ENCODE data around the gene IGFN1. TPM values are rescaled to one million over a fixed set of nuclear protein-coding genes. Genes with fewer than 3 reads are reported as not detected.

The IGFN1 gene
- total RNA-seq, 2 experiments from 2014 or later: not detected

DNA sequence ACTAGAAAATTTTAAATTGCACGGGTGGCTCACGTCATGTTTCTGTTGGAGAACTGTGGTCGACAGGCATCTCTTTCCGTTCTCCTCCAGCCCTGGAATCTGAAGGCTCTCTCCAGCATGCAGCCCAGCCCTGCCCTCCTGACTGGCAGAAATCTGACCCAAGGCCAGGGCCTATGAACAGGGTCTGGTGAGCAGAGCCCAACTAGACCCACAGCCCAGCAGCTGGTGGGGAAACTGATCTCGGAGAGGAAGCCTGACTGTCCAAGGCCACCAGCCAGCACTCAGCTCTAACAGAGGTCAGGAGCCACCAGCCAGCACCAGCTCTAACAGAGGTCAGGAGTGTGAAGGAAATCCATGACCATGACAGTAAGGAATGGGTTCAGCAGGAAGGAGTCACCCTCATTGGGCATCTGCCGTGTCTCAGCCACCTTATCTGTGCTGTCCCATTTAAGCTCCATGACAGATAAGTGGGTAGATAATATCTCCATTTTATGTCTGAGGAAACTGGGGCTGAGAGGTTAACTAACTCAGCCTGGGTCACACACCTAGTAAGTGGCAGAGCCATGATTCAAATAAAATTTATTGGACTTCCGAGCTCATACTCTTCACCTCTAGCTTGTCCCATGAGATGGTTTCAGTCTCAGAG lies 72.5 kb downstream of the IGFN1 start:
- Mint-ChIP-seq H3K36me3 (ENCODE audit: low read depth) (no peaks in the 10 kb centered on the region), H3K4me1 (peaks cover 2% of the 10 kb centered on the region), H3K27me3 (peaks cover 30% of the 10 kb centered on the region), H3K4me3 (no peak overlapping the region), H3K27ac (no peak overlapping the region), H3K9me3 (no peaks in the 10 kb centered on the region)
- peak; percentile 13 for DNase-seq
- ChIA-PET POLR2A (no interaction called here), CTCF (interaction anchor here (1.9 kb wide), 1 partner anchor 9 kb away, joined by 8 read pairs; no protein-coding TSS in a partner anchor)

DNA sequence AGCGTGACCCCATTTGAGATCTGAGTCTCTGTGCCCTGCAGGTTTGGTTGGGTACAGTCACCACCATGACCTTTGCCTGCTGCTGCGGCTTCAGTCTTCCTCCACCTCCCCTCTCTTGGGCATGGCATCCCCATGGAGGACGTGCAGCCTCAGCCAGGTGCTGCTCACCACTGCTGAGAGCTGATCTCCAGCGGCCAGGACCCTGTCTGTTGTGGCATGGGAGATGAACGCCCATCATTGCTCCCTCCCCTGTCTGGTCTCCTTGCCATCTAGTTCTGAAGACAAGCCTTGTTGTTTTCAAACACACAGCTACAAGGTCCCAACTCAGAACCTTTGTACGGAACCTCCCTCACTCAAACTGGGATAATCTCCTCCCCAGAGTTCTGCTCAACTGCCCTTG lies 73.4 kb downstream of the IGFN1 start:
- Mint-ChIP-seq H3K27me3 (peaks cover 32% of the 10 kb centered on the region), H3K36me3 (ENCODE audit: low read depth) (no peaks in the 10 kb centered on the region), H3K9me3 (no peaks in the 10 kb centered on the region), H3K4me3 (no peak overlapping the region), H3K4me1 (peaks cover 2% of the 10 kb centered on the region), H3K27ac (no peak overlapping the region)
- ChIA-PET POLR2A (no interaction called here), CTCF (no interaction called here)
- DNase-seq: no peak

DNA sequence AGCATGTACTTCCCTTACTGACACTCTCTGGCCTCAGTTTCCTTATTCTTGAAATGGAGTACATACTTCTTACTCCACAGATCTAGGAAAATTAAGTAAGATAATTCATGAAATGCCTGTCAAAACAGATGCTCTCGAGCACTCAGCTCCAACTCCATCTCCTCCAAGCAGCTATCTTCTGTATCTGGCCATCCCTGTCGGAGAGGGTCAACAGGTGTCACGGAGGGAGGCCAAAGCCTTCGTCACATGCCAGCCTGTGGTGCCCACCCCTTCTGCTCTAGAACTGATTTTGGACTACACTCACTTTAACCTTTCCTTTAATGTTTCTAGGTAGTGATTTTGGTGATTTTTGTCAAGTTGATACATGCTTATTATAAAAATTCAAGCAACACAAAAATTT lies 73.9 kb downstream of the IGFN1 start:
- Mint-ChIP-seq H3K4me1 (peaks cover 2% of the 10 kb centered on the region), H3K36me3 (ENCODE audit: low read depth) (no peaks in the 10 kb centered on the region), H3K27me3 (peaks cover 32% of the 10 kb centered on the region), H3K4me3 (no peak overlapping the region), H3K27ac (no peak overlapping the region), H3K9me3 (no peaks in the 10 kb centered on the region)
- no peak for DNase-seq
- ChIA-PET CTCF (no interaction called here), POLR2A (no interaction called here)

DNA sequence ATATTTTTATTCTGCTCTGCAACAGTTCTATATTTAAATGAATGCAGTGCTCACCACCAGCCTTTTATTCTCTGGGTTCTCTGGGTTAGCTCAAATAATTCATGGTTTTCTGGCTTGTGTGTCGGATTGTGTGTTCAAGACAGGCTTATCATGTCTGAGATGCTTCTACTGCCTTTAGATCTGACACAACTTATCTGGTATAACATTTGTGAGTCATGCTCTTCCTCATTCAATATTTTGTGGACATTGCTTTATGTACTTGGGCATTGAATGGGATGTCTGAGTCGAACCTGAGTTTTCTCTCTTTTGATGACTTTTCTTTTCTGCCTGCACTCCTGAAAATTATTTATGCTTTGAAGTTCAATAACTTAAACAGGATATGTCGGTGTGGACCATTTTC lies 75.1 kb downstream of the IGFN1 start:
- DNase-seq: no peak
- H3K4me1 Mint-ChIP-seq: no peaks in the 10 kb centered on the region
- H3K36me3 Mint-ChIP-seq (ENCODE audit: low read depth): no peaks in the 10 kb centered on the region
- no peaks in the 10 kb centered on the region for H3K9me3 Mint-ChIP-seq
- H3K4me3 Mint-ChIP-seq: no peak overlapping the region
- H3K27ac Mint-ChIP-seq: no peak overlapping the region
- CTCF ChIA-PET: interaction anchor here (1.6 kb wide), 1 partner anchor 12 kb away, joined by 7 read pairs; no protein-coding TSS in a partner anchor
- peaks cover 28% of the 10 kb centered on the region for H3K27me3 Mint-ChIP-seq
- POLR2A ChIA-PET: no interaction called here

DNA sequence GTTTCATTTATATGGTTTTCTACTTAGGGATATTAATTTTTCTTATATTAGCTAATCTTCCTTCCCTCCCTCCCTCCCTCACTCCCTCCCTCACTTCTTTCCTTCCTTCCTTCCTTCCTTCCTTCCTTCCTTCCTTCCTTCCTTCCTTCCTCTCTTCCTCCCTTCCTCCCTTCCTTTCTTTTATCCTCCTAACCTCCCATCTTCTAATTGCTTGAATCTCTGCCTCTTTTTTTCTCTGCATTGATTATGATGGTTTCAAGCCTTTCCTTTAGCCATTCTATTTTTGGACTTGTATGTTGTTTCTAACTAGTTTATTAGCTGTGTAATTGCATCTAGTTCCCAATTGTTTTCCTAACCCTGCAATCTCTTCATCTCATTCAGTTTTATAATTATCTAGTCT lies 75.7 kb downstream of the IGFN1 start:
- H3K27ac Mint-ChIP-seq: no peak overlapping the region
- no peaks in the 10 kb centered on the region for H3K4me1 Mint-ChIP-seq
- ChIA-PET CTCF (interaction anchor here (1.6 kb wide), 1 partner anchor 12 kb away, joined by 7 read pairs; no protein-coding TSS in a partner anchor), POLR2A (no interaction called here)
- H3K27me3 Mint-ChIP-seq: peaks cover 28% of the 10 kb centered on the region
- no peaks in the 10 kb centered on the region for H3K36me3 Mint-ChIP-seq (ENCODE audit: low read depth)
- H3K9me3 Mint-ChIP-seq: no peaks in the 10 kb centered on the region
- no peak for DNase-seq
- H3K4me3 Mint-ChIP-seq: no peak overlapping the region

DNA sequence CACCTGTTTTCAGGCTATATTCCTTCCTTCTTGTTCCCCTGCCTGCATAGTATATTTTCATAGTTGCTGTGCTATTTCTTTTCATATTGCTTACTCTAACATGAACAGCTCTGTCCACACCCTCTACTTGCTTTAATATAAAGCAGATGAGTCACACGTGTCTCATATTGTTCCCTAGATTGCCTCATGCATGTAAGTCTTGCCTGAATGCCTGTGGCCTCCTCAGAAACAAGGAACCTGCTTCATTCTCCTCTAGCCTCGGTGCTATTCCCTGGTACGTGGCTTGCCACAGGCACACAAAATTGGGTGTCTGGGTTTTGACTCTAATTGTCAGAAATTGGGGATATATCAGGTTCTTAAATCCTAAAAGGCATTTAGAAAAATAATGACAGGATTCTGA lies 76.2 kb downstream of the IGFN1 start:
- Mint-ChIP-seq H3K4me1 (no peaks in the 10 kb centered on the region), H3K36me3 (ENCODE audit: low read depth) (no peaks in the 10 kb centered on the region), H3K27ac (no peak overlapping the region), H3K9me3 (no peaks in the 10 kb centered on the region), H3K27me3 (peaks cover 28% of the 10 kb centered on the region), H3K4me3 (no peak overlapping the region)
- CTCF ChIA-PET: interaction anchor here (1.6 kb wide), 1 partner anchor 13 kb away, joined by 7 read pairs; no protein-coding TSS in a partner anchor
- DNase-seq: no peak
- POLR2A ChIA-PET: no interaction called here

DNA sequence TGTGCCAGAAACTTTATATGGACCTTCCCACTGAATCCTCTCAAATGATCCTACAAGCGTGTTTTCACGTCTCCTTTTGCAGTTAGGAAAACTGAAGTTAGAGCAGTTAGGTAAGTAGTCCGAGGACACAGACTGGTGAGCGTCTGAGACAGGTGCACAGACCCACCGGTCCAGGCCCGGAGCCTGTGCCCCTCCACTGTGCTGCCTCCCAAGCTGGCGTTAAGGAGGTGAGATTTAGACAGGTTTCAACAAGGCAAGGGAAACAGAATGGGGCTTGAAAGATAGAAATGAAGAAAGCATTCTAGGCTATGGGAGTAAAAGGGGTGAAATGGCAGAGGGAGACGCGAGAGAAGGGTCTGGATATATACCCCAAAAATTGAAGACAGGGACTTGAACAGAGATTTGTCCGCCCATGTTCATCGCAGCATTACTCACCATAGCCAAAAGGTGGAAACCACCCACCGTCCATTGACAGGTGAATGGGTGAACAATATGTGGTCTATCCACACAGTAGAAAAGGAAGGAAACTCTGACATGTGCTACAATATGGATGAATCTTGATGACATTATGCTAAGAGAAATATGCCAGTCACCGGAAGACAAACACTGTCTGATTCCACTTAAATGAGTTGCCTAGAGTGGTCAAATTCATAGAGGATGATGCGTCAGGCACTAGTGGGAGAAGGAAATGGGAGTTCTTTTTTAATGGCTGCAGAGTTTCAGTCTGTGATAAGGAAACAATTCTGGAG lies 77.0 kb downstream of the IGFN1 start:
- ChIA-PET CTCF (interaction anchor here (1.6 kb wide), 1 partner anchor 14 kb away, joined by 7 read pairs; no protein-coding TSS in a partner anchor), POLR2A (no interaction called here)
- no peak overlapping the region for H3K27ac Mint-ChIP-seq
- peaks cover 28% of the 10 kb centered on the region for H3K27me3 Mint-ChIP-seq
- DNase-seq: peak; percentile 9
- no peaks in the 10 kb centered on the region for H3K9me3 Mint-ChIP-seq
- no peak overlapping the region for H3K4me3 Mint-ChIP-seq
- H3K36me3 Mint-ChIP-seq (ENCODE audit: low read depth): no peaks in the 10 kb centered on the region
- H3K4me1 Mint-ChIP-seq: no peaks in the 10 kb centered on the region

DNA sequence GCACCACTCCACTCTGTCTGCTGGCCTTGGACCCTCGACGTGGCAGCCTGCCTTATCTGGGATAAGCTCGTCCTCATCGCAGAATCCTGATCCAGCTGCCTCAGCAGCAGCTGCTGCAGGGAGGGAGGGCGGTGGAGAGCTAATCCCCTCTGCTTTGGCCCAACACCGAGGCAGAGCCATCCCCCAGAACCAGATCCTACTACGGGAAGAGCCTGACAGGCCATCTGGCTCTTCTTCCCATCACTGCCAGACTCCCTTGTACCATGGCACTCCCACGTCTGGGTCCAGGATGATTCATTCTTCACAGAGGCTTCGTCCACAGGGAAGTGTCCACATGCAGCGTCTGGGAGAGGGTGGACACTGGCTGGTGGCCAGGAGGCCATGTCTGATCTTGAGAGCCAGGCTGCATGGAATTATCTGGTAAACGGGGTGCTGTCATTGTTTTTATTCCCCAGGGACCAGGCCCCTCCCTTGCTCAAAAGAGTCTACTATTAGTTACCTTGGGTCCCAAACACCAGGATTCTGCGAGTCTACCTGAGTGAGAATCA lies 78.1 kb downstream of the IGFN1 start:
- no peak for DNase-seq
- peaks cover 27% of the 10 kb centered on the region for H3K27me3 Mint-ChIP-seq
- no peaks in the 10 kb centered on the region for H3K36me3 Mint-ChIP-seq (ENCODE audit: low read depth)
- no peaks in the 10 kb centered on the region for H3K4me1 Mint-ChIP-seq
- ChIA-PET POLR2A (no interaction called here), CTCF (no interaction called here)
- H3K4me3 Mint-ChIP-seq: no peak overlapping the region
- no peak overlapping the region for H3K27ac Mint-ChIP-seq
- no peaks in the 10 kb centered on the region for H3K9me3 Mint-ChIP-seq

DNA sequence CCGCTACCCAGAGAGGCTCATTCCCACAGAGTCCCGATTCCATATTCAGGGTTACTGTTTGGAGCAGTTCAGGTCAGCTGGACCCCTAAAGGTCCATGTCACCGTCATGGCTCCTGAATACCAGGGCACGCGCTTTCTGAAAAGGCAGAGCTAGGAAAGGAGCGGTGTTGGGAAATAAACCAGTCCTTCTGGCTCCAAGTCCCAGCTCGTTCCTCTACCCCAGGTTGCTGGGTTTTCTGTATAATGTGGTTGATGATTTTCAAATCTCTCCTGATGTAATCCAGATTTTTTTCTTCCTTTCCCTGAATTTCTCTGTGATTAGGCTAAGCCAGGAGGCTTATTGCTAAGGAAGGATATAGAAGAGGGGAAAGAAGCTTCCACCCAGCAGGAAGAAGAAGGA lies 78.7 kb downstream of the IGFN1 start:
- ChIA-PET CTCF (no interaction called here), POLR2A (no interaction called here)
- no peaks in the 10 kb centered on the region for H3K4me1 Mint-ChIP-seq
- H3K27ac Mint-ChIP-seq: no peak overlapping the region
- no peak for DNase-seq
- H3K27me3 Mint-ChIP-seq: peaks cover 26% of the 10 kb centered on the region
- H3K4me3 Mint-ChIP-seq: no peak overlapping the region
- no peaks in the 10 kb centered on the region for H3K36me3 Mint-ChIP-seq (ENCODE audit: low read depth)
- H3K9me3 Mint-ChIP-seq: no peaks in the 10 kb centered on the region

DNA sequence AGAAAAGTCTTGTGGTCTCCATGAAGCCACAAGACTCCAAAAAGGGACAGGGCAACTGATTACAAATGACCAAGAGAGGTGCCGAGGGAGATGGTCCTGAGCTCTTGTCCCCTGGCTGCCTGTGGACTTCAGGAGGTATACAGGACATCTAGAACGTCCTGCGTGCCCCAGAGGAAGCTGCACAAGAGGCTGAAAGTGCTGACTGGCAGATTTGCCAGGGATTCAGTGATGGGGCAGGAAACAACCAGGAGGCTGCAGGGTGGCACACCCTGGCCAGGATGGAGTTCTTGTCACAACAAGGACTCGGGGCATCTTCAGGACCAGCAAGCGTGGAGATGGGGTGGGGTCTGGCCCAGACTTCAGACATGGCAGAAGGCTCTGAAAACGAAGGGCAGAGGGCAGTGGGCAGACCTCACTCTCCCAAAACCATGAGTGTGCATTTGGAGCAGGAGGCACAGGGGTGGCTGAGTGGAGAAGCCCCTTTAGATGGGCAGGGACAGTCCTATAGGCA lies 79.3 kb downstream of the IGFN1 start:
- no peak for DNase-seq

DNA sequence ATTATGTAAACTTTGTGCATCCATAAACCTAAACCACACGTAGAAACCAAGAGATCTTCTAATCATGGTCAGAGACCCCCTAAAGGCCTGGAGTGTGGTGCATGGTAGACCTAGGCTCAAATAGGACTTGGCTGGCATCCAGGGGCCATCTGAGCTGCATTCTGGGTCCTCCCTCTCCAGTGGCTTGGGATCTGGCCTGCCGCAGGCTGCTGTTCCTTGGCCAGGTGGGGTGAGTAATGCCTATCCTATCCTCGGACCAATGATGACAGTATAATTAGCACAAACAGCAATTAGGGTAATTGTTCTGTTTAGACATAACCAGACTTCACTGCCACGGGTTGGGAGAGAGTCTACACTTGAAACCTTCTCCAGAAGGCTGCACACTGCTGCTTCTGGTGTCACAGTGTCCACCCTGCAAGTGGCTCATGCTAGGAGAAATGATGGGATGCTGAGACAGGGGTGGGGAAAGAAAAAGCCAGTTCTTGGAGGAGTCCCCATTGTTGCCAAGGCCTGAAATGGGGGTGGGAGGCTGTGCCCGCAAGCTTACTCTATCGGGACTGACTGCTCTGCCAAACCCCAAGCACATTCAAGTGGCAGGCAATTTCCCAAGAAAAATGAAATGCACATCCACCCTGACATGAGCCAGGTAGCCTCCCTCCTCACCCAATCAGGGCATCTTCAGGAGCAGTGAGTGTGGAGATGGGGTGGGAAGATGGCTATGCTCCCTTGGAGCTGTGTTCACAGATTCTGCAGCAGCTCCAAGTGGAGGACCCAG lies 80.2 kb downstream of the IGFN1 start:
- Mint-ChIP-seq H3K9me3 (no peaks in the 10 kb centered on the region), H3K4me3 (no peak overlapping the region), H3K27ac (no peak overlapping the region), H3K4me1 (no peaks in the 10 kb centered on the region), H3K27me3 (peaks cover 17% of the 10 kb centered on the region), H3K36me3 (ENCODE audit: low read depth) (no peaks in the 10 kb centered on the region)
- ChIA-PET POLR2A (no interaction called here), CTCF (no interaction called here)
- DNase-seq: no peak

More for the DNA sequence above, 79.3 kb downstream of the IGFN1 start:
- no peaks in the 10 kb centered on the region for H3K4me1 Mint-ChIP-seq
- H3K9me3 Mint-ChIP-seq: no peaks in the 10 kb centered on the region
- ChIA-PET POLR2A (no interaction called here), CTCF (no interaction called here)
- H3K27ac Mint-ChIP-seq: no peak overlapping the region
- H3K4me3 Mint-ChIP-seq: no peak overlapping the region
- peaks cover 21% of the 10 kb centered on the region for H3K27me3 Mint-ChIP-seq
- H3K36me3 Mint-ChIP-seq (ENCODE audit: low read depth): no peaks in the 10 kb centered on the region

DNA sequence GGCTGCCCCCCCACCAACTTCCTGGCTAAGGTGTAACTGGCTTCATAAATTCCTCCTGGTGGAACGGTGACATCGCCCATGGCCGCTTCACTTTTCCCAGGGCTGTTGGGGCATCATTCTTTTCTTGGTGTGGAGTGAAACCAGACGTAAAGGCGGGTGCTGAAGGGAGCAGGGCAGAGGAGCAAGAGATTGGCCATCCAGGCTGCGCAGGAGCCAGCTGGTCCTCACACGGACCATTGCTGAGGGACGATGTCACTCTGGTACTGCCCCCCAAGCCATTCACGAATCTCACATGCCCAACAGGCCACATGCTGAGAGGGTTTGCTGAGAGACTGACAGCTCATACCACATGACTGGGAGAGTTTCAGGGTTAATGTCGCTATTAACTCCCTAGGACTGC lies 82.2 kb downstream of the IGFN1 start:
- ChIA-PET CTCF (no interaction called here), POLR2A (no interaction called here)
- H3K27me3 Mint-ChIP-seq: peaks cover 8% of the 10 kb centered on the region
- DNase-seq: no peak
- H3K36me3 Mint-ChIP-seq (ENCODE audit: low read depth): no peaks in the 10 kb centered on the region
- H3K27ac Mint-ChIP-seq: no peak overlapping the region
- no peaks in the 10 kb centered on the region for H3K4me1 Mint-ChIP-seq
- no peak overlapping the region for H3K4me3 Mint-ChIP-seq
- H3K9me3 Mint-ChIP-seq: no peaks in the 10 kb centered on the region

DNA sequence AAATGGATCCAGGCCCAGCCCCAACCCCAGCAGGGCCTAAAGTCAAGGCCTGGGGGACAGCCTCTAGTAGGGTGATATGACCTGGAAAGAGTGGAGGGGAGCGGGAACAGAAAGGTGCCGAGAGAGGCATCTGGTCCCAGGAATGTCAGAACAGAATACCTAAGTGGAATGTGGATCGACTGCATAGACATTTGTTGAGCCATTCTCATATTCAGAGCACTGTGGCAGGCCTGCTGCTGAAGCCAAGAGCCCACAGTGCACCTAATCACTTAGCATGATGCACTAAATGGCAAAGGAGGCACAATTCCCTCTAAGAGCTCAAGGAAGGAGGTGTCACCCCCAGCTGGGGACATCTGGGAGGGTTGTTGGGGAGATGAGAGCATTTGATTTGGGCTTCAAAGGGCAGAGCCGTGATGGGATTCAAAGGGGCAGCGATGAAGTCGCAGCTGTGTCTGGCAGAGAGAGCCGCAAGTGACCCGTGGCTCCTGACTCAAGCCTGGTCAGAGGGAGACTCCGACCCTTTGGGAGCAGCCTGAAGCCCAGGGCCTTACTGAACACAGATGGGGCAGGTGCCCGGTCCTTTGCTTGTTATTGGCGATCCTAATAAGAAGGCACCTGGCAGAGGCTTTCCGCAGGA lies 84.1 kb downstream of the IGFN1 start:
- no peak overlapping the region for H3K27ac Mint-ChIP-seq
- DNase-seq: no peak
- POLR2A ChIA-PET: no interaction called here
- no peaks in the 10 kb centered on the region for H3K4me1 Mint-ChIP-seq
- H3K36me3 Mint-ChIP-seq (ENCODE audit: low read depth): no peaks in the 10 kb centered on the region
- H3K4me3 Mint-ChIP-seq: no peak overlapping the region
- CTCF ChIA-PET: no interaction called here
- H3K27me3 Mint-ChIP-seq: peaks cover 10% of the 10 kb centered on the region
- H3K9me3 Mint-ChIP-seq: no peaks in the 10 kb centered on the region
